HG03354 (cell line): ENCODE data around the gene COX4I1.
"Not testable (repeated sequence)": the region's sequence is repeated elsewhere in the genome, so short reads cannot be mapped to it uniquely, and the experiment has no call there.

Source experiments
- ATAC-seq: cut with Tn5 transposase; IDR thresholded peaks from one replicate; pipeline ENCODE4 v1.9.1; 2021; ENCODE audit warnings: mild to moderate bottlenecking; ENCODE audit not compliant: unreplicated experiment, poor library complexity, severe bottlenecking

The COX4I1 gene

DNA sequence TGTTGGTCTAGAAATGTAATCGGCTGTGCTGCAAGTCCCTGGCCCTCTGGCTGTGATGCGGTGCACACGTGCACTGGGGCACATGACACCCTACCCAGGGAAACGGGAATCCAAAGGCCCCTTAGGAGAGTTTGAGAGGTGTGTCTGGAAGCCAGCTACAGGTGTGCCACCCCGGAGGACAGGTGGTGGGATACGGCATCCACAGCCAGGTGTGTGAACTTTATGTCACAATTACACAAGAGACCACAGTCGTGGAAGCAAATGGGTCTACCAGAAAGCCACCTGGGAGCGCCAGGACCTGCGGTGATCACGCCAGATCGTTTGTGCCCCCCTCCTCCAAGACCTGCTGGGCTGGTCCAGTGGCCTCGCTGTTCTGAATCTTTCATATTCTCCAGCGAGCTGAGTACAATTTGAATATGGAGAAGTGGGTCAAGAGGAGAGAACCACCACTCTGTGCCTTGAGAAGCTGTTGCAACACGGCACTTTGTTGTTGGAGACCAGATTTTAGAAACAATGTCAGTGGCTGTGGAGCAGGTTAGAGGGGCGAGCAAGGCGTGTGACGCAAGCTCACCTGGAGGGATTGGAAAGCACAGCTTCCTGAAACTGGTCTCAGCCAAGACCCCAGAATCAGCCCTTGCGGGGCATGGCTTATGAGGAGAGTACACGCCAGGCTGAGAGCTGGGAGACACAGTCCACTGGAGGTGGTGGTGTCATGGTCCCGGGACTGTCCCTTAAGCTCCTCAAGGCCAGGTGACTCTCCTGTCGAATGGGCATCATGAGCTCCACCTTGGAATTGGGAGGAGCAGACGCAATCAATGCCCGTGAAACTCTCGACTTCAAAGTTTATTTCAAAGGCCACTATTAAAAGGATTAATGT lies 37.4 kb downstream of the COX4I1 start:
- no peak for ATAC-seq

DNA sequence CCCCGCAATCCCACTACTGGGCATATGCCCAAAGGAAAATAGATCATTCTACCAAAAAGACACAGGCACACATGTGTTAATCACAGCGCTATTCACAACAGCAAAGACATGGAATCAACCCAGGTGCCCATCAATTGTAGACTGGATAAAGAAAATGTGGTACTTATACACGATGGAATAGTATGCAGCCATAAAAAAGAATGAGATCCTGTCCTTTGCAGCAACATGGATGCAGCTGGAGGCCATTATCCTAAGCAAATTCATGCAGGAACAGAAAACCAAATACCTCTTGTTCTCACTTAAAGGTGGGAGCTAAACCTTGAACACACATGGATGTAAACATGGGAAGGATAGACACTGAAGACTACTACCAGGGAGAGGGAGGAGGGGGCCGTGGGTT lies 38.2 kb downstream of the COX4I1 start:
- ATAC-seq = not testable (repeated sequence)

DNA sequence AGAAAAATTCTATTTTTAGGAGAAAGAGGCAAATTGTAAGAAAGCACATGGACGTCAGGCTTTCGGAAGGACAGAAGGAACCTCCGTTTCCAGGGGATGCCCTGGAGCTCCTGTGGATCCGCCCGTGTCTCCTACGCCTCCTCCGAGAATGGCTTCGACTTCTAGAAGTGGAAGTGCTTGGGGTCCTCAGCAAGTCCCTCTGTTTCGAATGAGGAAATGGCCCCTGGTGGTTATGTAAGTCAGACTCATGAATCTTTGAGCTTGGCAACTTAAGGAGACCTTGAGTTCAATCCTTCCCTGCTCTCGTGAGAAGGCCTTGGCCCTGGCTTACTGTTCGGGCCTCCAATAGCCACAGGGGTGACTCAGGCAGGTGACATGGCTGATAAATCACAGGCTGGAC lies 38.9 kb downstream of the COX4I1 start:
- ATAC-seq = no peak

DNA sequence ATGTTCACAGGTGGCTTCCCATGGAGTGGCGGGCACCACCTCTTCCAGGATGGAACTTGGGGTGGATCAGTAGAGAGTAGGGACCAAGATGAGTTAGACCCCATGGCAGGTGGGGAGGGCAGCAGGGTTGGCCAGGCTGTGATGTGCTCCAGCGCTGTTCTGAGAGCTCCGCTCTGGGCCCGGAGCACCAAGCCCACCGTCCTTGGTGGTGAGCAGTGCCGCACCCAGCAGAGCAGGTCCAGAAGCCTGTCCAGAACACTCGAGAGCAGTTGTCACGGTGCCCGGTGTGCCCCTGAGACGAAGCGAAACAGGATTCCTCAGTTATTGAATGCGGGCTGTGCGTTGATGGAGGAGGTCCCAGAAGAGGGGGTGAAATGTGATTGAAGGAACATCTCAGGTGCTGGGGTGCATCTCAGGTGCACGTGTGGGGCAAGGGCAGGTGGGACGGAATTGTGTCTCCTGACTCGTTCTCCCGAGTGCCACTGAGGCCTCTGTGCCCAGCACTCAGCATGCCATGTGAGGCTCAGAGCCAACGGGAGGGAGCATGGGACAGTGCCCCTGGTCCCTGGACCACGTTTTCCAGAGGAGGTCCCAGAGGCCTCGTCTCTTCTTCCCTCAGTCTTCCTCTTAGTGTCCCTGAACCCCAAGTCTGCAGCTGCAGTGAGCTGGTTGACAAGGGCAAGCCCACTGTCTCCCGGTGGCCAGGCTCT lies 39.5 kb downstream of the COX4I1 start:
- ATAC-seq = no peak

DNA sequence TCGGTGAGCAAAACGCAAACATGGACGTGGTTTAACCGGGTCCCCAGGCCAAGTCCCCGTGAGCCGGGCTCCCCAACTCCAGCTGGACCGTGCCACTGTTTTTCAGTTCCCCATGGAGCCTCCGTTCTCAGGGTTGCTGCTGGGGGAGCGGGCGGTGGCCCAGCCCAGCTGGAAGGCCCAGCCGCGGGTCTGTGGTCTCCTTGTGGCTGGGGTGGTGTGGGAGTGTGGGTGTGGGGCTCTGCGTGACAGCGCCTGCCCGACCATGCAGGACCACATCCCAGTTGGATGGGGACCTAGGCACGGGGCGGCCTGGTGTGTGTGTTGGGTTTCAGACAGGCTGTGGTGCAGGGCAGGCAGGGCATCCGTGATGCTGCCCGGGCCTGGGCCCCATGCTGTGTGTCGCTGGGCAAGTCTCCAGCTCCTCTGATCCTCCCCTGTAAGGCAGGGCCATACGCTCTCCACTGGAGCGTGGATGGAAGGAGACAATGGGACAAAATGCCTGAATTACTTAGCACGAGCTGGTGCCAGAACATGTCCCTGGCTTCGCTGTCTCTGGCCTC lies 40.3 kb downstream of the COX4I1 start:
- no peak for ATAC-seq

DNA sequence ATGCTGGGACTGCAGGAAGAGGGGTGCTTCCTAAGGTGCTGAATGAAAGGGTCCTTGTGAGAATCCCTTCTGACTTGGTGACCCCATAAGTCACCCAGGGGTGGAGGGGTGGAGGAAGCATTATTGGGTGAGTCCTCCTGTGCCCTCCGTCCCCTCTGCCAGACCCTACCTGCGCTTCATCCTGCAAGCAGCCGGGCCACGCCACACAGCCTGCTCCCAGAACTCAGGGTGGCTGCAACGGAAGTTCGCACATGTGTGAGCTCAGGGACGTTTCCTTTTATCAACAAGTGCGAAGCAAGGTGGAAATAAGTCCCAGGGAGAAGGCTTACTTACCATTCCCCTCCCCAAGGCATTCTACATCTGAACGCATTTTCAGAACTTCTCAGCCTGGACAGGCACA lies 40.9 kb downstream of the COX4I1 start:
- ATAC-seq = no peak

DNA sequence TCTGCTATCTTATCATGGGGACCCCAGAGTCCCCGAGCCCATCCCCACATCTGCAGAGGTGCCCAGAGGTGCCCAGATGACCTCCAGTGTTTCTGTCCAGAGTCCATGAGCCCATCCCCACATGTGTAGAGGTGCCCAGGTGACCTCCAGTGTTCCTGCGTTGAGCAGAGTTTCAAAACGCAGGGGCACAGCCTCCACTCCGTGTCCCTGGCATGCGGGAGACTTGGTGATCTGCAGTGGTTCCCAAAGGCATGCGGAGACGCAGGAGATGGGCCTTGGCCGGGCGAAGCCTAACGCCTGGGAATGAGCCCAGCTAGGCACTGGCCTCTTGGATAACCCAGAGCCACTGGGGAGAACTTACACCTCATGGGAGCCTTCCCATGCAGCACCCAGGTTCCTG lies 41.3 kb downstream of the COX4I1 start:
- no peak for ATAC-seq

DNA sequence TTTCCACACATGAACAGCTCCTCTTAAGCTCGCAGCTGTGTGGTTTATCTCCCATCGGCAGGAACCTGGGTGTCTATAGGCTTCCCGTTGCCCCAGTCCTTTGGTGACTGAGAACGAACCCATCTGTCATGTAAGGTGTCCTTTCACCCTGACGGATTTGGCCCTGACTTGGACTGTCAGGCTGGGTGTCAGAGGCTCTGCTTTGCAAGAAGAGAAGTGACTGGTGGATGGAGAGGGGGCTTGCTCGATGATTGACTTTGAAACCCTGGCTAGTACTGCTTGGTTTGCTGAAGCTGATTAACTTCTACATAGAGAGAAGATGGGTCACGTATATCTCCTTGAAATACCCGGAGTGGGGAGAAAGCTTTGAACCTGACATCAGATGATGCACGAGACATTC lies 42.9 kb downstream of the COX4I1 start:
- no peak for ATAC-seq

DNA sequence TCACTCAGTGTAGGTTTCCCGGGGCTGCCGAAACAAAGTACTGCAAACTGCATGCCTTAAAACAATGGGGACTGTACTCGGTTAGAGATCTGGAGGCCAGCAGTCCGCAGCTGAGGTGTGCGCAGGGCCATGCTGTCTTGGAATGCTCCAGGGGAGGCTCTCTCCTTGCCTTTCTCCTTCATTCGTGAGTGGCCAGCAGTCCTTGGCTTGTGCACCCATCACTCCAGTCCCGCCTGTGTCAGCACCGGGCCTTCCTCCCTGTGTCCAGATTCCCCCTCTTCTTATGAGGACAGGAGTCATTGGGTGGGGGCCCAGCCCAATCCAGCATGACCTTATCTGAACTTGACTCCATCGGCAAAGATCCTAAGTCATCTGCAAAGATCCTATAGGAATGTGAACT lies 43.4 kb downstream of the COX4I1 start:
- no peak for ATAC-seq

DNA sequence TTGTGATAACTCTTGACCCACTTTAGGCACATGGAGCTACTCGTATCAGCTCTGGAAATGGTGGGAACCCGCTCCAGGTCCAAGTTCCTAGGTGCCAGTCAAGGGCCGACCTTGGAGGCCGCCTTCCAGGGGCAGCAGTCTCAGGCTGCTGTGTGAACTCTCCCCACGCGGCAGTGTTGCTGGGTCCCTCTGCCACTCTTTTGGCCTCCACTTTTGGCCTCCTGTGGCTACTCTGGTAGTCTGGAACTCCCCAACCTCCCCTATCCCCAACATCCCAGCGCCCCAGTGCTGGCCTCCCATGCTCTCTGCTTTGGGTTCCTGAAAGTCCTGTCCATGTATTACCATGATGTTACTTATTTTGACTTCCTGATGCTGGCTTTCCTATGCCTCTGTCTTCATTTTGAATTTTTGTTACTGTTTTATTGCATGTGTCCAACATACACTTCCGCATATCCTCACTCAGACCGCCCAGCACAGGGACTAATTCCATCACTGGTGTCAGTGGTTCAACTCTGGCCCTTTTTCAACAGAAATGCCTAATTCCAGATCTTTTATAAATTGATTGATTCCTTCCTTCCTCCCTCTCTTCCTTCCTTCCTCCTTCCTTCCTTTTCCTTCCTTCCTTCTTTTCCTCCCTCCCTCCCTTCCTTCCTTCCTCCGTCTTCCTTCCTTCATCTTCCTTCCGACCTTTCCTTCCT lies 44.1 kb downstream of the COX4I1 start:
- ATAC-seq = no peak

DNA sequence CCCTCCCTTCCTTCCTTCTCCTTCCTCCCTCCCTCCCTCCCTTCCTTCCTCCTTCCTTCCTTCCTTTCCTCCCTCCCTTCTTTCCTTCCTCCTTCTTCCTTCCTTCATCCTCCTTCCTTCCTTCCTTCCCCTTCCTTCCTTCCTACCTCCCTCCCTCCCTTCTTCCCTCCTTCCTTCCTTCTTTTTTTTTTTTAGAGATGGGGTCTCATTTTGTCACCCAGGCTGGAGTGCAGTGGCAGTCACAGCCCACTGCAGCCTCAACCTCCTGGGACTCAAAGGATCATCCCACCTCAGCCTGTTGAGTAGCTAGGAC lies 44.6 kb downstream of the COX4I1 start:
- no peak for ATAC-seq

DNA sequence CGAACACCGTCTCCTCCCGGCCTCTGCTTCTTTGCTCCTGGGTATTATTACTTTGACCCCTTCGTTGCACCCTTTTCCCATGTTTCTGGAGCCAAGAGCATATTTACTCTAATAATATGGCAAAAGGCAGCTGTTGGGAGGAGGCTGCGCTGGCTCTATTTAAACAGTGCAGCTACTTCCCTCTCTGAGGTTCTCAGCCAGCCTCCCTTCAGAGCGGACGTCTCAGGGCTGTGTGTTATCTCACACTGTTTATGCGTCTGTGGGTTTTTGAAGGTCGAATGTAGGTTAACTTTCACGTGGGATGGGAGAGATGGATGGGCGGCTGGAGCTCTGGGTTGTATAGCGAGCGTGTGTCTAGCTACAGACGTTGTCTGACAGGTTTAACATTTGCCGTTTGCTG lies 45.3 kb downstream of the COX4I1 start:
- ATAC-seq = no peak

DNA sequence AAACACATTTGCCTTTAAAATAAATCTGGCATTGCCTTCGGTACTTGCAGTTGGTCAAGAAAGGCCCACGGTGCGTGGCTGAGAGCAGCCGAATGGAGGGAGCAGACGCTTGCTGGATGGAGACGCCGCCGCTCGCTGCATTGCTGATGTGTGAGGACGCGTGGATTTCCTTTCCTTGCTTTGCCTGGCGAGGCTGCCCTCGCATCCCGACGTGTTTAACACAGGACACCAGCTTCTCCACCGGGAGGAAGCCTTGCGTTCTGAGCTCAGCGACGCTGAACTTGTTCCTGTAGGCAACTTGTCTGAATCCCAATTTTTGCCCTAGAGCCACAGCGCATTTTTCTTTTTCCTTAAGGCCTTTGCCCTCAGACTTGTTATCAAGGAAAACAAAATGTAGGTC lies 45.8 kb downstream of the COX4I1 start:
- no peak for ATAC-seq

DNA sequence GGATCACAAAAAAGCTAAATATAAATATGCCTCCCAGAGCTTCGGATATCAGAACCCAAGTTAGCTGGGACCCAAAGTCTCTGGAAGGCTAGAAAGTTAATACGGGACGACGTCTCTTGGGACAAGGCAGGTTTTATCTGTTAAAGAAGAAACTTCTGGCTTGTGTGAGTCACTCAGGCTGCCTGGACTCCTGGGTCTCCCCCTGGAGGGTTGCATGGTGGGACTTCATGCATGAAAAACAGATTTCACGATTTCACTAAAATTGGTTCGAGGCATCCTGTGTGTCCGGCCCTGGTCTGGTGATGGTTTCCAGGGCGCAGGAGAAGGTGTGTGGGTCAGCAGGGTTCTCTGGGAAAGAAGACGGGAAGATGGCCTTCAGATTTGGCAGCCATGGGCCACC lies 47.0 kb downstream of the COX4I1 start:
- ATAC-seq = no peak

DNA sequence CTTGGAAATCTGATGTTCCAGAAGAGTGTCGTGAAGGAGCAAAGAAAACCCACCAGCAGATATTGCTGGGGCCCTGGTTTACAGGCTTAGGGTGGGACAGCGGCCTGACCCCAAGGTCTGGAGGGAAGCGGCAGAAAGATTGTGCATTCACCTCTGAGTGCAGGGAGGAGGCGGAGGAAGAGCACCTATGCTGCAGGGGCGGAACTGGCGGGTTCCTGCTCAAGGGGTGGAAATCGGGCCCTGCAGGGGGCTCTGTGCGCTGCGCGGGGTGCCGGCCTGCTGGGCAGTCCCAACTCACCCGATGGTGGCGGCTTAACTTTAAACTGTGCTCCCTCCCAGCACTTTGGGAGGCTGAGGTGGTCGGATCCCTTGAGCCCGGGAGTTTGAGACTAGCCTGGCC lies 47.5 kb downstream of the COX4I1 start:
- no peak for ATAC-seq

DNA sequence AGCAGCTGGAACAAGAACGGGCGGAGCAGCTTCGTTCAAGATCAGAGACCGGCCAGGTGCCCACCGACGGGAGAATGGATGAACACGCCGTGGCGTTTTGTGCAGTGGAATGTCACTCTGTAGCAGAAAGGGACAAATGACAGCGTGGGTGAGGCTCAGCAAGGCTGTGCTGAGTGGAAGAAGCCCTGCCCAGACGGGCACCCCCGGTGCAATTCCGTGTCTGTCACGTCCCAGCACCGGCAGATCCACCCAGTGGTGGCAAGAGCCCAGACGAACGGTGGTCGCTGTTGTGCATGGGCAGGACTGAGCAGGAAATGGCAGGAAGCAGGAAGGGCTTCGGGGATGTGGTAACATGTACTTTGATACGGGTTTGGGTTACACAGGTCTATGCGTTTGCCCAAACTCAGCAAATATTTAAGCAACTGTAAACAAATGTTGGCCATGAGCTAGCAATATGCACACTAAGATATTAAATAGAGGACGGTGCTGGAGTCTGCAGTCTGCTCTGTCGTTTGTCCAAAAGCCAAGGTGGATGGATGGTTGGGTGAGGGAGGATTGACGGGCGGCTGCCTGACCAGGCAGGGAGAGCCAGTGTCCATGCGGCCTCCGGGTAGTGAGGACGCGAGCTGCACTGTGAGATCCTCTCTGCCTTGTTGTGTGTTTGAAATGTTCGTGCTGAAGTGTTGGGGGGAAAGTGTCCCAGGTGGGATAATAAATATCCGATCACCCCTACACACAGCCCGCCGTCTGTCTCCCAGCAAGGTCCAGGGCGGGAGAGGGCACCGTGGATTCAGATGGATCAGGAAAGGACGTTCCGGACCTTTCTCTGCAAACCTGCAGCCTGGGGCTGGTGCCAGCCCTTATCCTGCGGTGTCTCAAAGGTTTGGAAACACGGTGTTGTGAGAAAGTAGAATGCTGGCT lies 48.4 kb downstream of the COX4I1 start:
- ATAC-seq = no peak

DNA sequence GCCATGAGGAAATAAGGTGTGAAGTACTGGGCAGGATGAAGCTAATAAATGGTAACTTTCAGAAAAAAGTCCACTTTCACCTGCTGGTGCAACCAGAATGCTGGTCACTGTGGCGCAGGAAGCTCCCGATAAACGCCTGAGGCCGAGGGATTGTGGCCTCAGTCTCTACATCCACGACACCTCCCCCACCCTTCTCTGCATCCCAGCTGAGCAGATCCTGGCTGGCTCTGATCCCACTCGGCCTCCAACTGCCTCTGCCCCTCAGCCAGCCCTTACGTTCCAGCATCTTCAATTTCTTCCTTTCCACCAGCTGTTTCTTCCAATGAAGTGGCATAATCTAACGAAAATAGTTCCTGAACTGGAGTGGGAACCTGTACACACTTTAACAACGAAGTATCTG lies 49.5 kb downstream of the COX4I1 start:
- no peak for ATAC-seq

DNA sequence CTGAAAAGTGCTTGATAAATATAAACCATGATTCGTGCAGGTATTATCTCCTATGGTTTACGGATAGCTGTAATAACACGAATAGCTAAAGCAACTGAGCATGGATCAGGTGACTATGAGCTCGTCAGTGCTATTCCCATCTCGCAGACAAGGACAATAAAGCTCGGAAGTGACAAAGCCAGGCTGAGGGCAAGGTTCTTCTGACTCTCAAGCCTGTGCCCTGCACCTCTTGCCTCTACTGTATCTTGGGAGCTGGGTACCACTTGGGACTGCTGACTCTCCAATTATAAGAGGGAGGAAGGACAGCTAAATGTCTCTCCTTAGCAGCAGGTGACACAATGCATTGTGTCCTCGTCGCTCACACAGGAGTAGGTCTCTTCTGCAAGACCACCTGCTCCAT lies 49.9 kb downstream of the COX4I1 start:
- no peak for ATAC-seq

DNA sequence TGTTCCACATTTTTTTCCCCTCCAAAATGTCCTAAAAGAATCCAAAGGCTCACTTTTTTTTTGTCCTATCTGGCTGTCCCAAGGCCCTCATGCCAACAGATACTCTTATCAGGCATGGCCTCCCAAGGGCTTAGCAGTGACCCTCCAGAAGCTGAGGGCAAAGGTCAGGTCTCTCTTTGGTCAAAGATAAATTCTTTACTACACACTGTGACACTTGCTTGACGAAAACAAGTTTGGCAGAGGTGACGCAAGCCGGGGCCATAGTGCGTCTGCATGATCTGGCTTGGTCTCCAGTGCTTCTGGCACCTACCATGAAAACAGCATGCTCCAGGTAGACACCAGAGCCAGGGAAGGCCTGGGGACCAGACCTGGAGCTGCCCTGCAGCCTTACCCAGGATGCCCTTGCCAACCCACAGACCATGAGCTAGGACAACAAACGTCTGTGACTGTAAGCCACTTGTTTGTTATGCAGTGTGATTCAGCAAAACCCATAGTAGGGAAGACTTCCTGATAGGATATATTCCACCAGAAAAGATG lies 50.9 kb downstream of the COX4I1 start:
- ATAC-seq = no peak
